HepG2 (cell line): Measurements from ENCODE around the gene FAM43A. TPM values are rescaled to one million over a fixed set of nuclear protein-coding genes. Genes with fewer than 3 reads are reported as not detected.

Experiments used
- ARID2 ChIP-seq: sonication (generic); formaldehyde crosslinking; IDR thresholded peaks from 2 replicates; pipeline ENCODE4 v1.8.1; 2022; ENCODE audit warnings: mild to moderate bottlenecking, missing genetic modification reagents, borderline replicate concordance
- EEA1 ChIP-seq: sonication (generic); formaldehyde crosslinking; IDR thresholded peaks from 2 replicates; pipeline ENCODE4 v1.5.1; 2020; ENCODE audit warnings: mild to moderate bottlenecking, missing genetic modification reagents, borderline replicate concordance
- GTF3A ChIP-seq: sonication (generic); formaldehyde crosslinking; conservative IDR thresholded peaks from 2 replicates; pipeline ENCODE4 v1.4.0; 2020; ENCODE audit warnings: mild to moderate bottlenecking, missing genetic modification reagents
- HMG20B ChIP-seq: conservative IDR thresholded peaks from 2 replicates; pipeline ENCODE4 v1.6.1; 2016; ENCODE audit warnings: missing genetic modification reagents, missing compliant biosample characterization
- KMT2A ChIP-seq: sonication (generic); formaldehyde crosslinking; IDR thresholded peaks from 2 replicates; pipeline ENCODE4 v1.4.0; 2020; ENCODE audit warnings: missing genetic modification reagents
- MXD4 ChIP-seq: IDR thresholded peaks from 2 replicates; pipeline ENCODE4 v1.6.1; 2016; ENCODE audit warnings: mild to moderate bottlenecking, missing biosample characterization, missing genetic modification reagents
- NFATC3 ChIP-seq: sonication (generic); formaldehyde crosslinking; IDR thresholded peaks from 2 replicates; pipeline ENCODE4 v1.5.1; 2020; ENCODE audit warnings: mild to moderate bottlenecking, missing genetic modification reagents
- ZNF317 ChIP-seq: sonication (generic); formaldehyde crosslinking; IDR thresholded peaks from 2 replicates; pipeline ENCODE4 v1.5.0; 2020; ENCODE audit warnings: mild to moderate bottlenecking, missing genetic modification reagents
- ZNF34 ChIP-seq: sonication (generic); formaldehyde crosslinking; IDR thresholded peaks from 2 replicates; pipeline ENCODE4 v1.4.0; 2020; ENCODE audit warnings: mild to moderate bottlenecking, missing genetic modification reagents, borderline replicate concordance
- polyA plus RNA-seq, 8 experiments: library from polyadenylated mRNA; depleted of rRNA in 3 of 8; stranded (reverse) in 7 of 8; unstranded in 1 of 8; fragments of >200 nt; fragmentation: Illumina TruSeq in 4 of 8; extraction: Trizol in 4 of 8; gene quantifications; 2 replicates each; pipeline versions ENCODE4 v1.2.1 to v1.2.3, GENCODE V29; 2011 to 2016; ENCODE audit warnings: low read depth in 4 of 8, missing spikeins in 1 of 8, mixed read lengths in 1 of 8; ENCODE audit not compliant: insufficient read depth in 1 of 8
- total RNA-seq, 5 experiments: library from RNA; depleted of rRNA; stranded (reverse); fragments of >200 nt; fragmentation: Illumina TruSeq; extraction: Trizol; gene quantifications; 2 replicates each; pipeline ENCODE4 v1.2.3, GENCODE V29; 2016; ENCODE audit warnings: low read depth in 1 of 5
- TF ChIP-seq, protein P1 (sequence below): sonication (generic); formaldehyde crosslinking; conservative IDR thresholded peaks from 2 replicates; pipeline ENCODE4 v1.4.0; 2020; ENCODE audit warnings: mild to moderate bottlenecking, missing genetic modification reagents, moderate library complexity
- TF ChIP-seq, protein P2 (sequence below): IDR thresholded peaks from 2 replicates; pipeline ENCODE4 v1.4.0; 2020; ENCODE audit warnings: mild to moderate bottlenecking, missing genetic modification reagents
- TF ChIP-seq, protein P3 (sequence below): sonication (generic); formaldehyde crosslinking; IDR thresholded peaks from 2 replicates; pipeline ENCODE4 v1.9.0; 2022; ENCODE audit warnings: missing genetic modification reagents, mild to moderate bottlenecking, borderline replicate concordance
- TF ChIP-seq, protein P4 (sequence below): IDR thresholded peaks from 2 replicates; pipeline ENCODE4 v1.6.1; 2018; ENCODE audit warnings: missing genetic modification reagents
- TF ChIP-seq, protein P5 (sequence below): sonication (generic); formaldehyde crosslinking; conservative IDR thresholded peaks from 2 replicates; pipeline ENCODE4 v1.8.0; 2022; ENCODE audit warnings: mild to moderate bottlenecking, moderate library complexity, missing genetic modification reagents

Gene FAM43A
- total and polyA plus RNA-seq, 2 of the 13 experiments (the other 11 are each of a cell fraction or from before 2014, with no cell fraction given) = 0.91 to 1.8 TPM

DNA sequence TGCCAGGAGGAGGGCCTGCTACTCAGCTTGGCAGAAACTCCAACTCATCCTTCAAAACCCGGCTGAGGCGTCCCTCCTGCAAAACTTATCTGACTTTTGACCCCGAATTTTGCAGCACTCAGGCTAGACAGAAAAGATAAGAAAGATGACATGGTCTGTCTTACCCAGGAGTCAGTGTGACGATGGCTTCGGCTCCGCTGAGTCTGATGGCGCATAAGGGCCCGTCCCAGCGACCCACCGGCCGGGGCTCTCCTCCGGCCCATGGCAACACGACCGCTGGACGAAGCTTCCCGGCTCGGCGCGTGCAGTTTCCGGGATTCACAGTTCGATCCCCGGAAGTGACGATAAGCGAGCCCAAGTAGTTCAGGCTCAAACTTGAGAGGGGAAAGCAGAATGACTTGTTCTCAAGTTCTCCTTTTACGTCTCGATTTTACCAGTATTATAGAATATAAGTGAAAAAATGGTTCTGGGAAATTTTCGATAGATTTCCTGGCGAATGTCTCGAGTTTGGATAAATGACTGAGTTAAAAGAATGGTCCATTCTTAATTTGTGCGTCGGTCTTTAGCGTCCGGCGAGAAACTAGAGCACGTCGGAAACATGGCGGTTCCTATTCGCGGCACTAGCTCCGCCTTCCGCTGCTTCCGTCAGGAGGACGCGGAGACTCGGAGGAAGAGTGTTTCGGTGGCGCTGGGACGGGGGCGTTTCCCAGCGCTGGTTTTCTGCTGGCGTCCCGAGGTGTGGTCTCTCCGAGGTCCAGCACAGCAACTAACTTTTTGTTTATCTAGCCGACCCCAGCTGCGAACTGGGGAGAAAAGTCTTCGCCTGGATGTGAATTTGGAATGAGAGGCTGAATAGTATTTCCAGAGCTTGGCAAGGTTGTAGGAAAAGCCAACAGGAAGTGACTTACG, 13.5 kb upstream of the FAM43A start, which contains the start of gene LSG1 (continued):
- TF ChIP-seq, protein P1, sequence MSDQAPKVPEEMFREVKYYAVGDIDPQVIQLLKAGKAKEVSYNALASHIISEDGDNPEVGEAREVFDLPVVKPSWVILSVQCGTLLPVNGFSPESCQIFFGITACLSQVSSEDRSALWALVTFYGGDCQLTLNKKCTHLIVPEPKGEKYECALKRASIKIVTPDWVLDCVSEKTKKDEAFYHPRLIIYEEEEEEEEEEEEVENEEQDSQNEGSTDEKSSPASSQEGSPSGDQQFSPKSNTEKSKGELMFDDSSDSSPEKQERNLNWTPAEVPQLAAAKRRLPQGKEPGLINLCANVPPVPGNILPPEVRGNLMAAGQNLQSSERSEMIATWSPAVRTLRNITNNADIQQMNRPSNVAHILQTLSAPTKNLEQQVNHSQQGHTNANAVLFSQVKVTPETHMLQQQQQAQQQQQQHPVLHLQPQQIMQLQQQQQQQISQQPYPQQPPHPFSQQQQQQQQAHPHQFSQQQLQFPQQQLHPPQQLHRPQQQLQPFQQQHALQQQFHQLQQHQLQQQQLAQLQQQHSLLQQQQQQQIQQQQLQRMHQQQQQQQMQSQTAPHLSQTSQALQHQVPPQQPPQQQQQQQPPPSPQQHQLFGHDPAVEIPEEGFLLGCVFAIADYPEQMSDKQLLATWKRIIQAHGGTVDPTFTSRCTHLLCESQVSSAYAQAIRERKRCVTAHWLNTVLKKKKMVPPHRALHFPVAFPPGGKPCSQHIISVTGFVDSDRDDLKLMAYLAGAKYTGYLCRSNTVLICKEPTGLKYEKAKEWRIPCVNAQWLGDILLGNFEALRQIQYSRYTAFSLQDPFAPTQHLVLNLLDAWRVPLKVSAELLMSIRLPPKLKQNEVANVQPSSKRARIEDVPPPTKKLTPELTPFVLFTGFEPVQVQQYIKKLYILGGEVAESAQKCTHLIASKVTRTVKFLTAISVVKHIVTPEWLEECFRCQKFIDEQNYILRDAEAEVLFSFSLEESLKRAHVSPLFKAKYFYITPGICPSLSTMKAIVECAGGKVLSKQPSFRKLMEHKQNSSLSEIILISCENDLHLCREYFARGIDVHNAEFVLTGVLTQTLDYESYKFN = peak; percentile 31; the same call in 1 of the 2 replicates
- TF ChIP-seq, protein P2, sequence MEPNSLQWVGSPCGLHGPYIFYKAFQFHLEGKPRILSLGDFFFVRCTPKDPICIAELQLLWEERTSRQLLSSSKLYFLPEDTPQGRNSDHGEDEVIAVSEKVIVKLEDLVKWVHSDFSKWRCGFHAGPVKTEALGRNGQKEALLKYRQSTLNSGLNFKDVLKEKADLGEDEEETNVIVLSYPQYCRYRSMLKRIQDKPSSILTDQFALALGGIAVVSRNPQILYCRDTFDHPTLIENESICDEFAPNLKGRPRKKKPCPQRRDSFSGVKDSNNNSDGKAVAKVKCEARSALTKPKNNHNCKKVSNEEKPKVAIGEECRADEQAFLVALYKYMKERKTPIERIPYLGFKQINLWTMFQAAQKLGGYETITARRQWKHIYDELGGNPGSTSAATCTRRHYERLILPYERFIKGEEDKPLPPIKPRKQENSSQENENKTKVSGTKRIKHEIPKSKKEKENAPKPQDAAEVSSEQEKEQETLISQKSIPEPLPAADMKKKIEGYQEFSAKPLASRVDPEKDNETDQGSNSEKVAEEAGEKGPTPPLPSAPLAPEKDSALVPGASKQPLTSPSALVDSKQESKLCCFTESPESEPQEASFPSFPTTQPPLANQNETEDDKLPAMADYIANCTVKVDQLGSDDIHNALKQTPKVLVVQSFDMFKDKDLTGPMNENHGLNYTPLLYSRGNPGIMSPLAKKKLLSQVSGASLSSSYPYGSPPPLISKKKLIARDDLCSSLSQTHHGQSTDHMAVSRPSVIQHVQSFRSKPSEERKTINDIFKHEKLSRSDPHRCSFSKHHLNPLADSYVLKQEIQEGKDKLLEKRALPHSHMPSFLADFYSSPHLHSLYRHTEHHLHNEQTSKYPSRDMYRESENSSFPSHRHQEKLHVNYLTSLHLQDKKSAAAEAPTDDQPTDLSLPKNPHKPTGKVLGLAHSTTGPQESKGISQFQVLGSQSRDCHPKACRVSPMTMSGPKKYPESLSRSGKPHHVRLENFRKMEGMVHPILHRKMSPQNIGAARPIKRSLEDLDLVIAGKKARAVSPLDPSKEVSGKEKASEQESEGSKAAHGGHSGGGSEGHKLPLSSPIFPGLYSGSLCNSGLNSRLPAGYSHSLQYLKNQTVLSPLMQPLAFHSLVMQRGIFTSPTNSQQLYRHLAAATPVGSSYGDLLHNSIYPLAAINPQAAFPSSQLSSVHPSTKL (CRISPR knock-in tag) = peak; percentile 57
- TF ChIP-seq ARID2 (CRISPR knock-in tag) (no peak), KMT2A (CRISPR knock-in tag) (peak; percentile 78), GTF3A (CRISPR knock-in tag) (no peak), ZNF34 (no peak), HMG20B (CRISPR knock-in tag) (peak; percentile 23; the same call in 1 of the 2 replicates), ZNF317 (CRISPR knock-in tag) (peak; percentile 53; the same call in 1 of the 2 replicates), MXD4 (CRISPR knock-in tag) (peak; percentile 96), EEA1 (CRISPR knock-in tag) (no peak), NFATC3 (0 out of 2 replicates have a peak, but pooled peaks have one; percentile 48)
- TF ChIP-seq, protein P3, sequence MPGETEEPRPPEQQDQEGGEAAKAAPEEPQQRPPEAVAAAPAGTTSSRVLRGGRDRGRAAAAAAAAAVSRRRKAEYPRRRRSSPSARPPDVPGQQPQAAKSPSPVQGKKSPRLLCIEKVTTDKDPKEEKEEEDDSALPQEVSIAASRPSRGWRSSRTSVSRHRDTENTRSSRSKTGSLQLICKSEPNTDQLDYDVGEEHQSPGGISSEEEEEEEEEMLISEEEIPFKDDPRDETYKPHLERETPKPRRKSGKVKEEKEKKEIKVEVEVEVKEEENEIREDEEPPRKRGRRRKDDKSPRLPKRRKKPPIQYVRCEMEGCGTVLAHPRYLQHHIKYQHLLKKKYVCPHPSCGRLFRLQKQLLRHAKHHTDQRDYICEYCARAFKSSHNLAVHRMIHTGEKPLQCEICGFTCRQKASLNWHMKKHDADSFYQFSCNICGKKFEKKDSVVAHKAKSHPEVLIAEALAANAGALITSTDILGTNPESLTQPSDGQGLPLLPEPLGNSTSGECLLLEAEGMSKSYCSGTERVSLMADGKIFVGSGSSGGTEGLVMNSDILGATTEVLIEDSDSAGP (CRISPR knock-in tag) = peak; percentile 84
- TF ChIP-seq, protein P4, sequence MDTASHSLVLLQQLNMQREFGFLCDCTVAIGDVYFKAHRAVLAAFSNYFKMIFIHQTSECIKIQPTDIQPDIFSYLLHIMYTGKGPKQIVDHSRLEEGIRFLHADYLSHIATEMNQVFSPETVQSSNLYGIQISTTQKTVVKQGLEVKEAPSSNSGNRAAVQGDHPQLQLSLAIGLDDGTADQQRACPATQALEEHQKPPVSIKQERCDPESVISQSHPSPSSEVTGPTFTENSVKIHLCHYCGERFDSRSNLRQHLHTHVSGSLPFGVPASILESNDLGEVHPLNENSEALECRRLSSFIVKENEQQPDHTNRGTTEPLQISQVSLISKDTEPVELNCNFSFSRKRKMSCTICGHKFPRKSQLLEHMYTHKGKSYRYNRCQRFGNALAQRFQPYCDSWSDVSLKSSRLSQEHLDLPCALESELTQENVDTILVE (CRISPR knock-in tag) = peak; percentile 77
- TF ChIP-seq, protein P5, sequence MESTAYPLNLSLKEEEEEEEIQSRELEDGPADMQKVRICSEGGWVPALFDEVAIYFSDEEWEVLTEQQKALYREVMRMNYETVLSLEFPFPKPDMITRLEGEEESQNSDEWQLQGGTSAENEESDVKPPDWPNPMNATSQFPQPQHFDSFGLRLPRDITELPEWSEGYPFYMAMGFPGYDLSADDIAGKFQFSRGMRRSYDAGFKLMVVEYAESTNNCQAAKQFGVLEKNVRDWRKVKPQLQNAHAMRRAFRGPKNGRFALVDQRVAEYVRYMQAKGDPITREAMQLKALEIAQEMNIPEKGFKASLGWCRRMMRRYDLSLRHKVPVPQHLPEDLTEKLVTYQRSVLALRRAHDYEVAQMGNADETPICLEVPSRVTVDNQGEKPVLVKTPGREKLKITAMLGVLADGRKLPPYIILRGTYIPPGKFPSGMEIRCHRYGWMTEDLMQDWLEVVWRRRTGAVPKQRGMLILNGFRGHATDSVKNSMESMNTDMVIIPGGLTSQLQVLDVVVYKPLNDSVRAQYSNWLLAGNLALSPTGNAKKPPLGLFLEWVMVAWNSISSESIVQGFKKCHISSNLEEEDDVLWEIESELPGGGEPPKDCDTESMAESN (CRISPR knock-in tag) = peak; percentile 61; the same call in 1 of the 2 replicates
